Measurements from ENCODE around the gene OR6K2. TPM values are rescaled to one million over a fixed set of nuclear protein-coding genes. Genes with fewer than 3 reads are reported as not detected.

OR6K2 gene
- total RNA-seq, 1 donor from 2014 or later: not detected

GRCh38 chr1:158675563-158676323, 24.7 kb downstream of the OR6K2 start:
- DNase-seq (ENCODE audit: extremely low spot score, unreplicated experiment): no peak
- no peak overlapping the region for H3K4me3 Mint-ChIP-seq (ENCODE audit: unreplicated experiment)
- H3K27me3 Mint-ChIP-seq (ENCODE audit: unreplicated experiment): no peaks in the 10 kb centered on the region
- no peaks in the 10 kb centered on the region for H3K36me3 Mint-ChIP-seq (ENCODE audit: unreplicated experiment)
- TF ChIP-seq, protein P1, sequence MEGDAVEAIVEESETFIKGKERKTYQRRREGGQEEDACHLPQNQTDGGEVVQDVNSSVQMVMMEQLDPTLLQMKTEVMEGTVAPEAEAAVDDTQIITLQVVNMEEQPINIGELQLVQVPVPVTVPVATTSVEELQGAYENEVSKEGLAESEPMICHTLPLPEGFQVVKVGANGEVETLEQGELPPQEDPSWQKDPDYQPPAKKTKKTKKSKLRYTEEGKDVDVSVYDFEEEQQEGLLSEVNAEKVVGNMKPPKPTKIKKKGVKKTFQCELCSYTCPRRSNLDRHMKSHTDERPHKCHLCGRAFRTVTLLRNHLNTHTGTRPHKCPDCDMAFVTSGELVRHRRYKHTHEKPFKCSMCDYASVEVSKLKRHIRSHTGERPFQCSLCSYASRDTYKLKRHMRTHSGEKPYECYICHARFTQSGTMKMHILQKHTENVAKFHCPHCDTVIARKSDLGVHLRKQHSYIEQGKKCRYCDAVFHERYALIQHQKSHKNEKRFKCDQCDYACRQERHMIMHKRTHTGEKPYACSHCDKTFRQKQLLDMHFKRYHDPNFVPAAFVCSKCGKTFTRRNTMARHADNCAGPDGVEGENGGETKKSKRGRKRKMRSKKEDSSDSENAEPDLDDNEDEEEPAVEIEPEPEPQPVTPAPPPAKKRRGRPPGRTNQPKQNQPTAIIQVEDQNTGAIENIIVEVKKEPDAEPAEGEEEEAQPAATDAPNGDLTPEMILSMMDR (IDR thresholded peaks at IDR 0.05): no peak
- no peak overlapping the region for H3K27ac Mint-ChIP-seq (ENCODE audit: unreplicated experiment)
- no peaks in the 10 kb centered on the region for H3K4me1 Mint-ChIP-seq (ENCODE audit: unreplicated experiment)
- no peaks in the 10 kb centered on the region for H3K9me3 Mint-ChIP-seq (ENCODE audit: unreplicated experiment)

GRCh38 chr1:158674302-158674701, 26.1 kb downstream of the OR6K2 start:
- no peaks in the 10 kb centered on the region for H3K27me3 Mint-ChIP-seq (ENCODE audit: unreplicated experiment)
- no peaks in the 10 kb centered on the region for H3K36me3 Mint-ChIP-seq (ENCODE audit: unreplicated experiment)
- no peak overlapping the region for H3K4me3 Mint-ChIP-seq (ENCODE audit: unreplicated experiment)
- H3K4me1 Mint-ChIP-seq (ENCODE audit: unreplicated experiment): no peaks in the 10 kb centered on the region
- DNase-seq (ENCODE audit: extremely low spot score, unreplicated experiment): no peak
- H3K27ac Mint-ChIP-seq (ENCODE audit: unreplicated experiment): no peak overlapping the region
- H3K9me3 Mint-ChIP-seq (ENCODE audit: unreplicated experiment): no peaks in the 10 kb centered on the region
- TF ChIP-seq, protein P1 (IDR thresholded peaks at IDR 0.05): no peak

GRCh38 chr1:158666037-158666436, 34.4 kb downstream of the OR6K2 start:
- no peak overlapping the region for H3K27ac Mint-ChIP-seq (ENCODE audit: unreplicated experiment)
- no peaks in the 10 kb centered on the region for H3K27me3 Mint-ChIP-seq (ENCODE audit: unreplicated experiment)
- H3K4me3 Mint-ChIP-seq (ENCODE audit: unreplicated experiment): no peak overlapping the region
- no peak for DNase-seq (ENCODE audit: extremely low spot score, unreplicated experiment)
- no peaks in the 10 kb centered on the region for H3K36me3 Mint-ChIP-seq (ENCODE audit: unreplicated experiment)
- no peaks in the 10 kb centered on the region for H3K4me1 Mint-ChIP-seq (ENCODE audit: unreplicated experiment)
- TF ChIP-seq, protein P1 (IDR thresholded peaks at IDR 0.05): no peak
- no peaks in the 10 kb centered on the region for H3K9me3 Mint-ChIP-seq (ENCODE audit: unreplicated experiment)

DNA sequence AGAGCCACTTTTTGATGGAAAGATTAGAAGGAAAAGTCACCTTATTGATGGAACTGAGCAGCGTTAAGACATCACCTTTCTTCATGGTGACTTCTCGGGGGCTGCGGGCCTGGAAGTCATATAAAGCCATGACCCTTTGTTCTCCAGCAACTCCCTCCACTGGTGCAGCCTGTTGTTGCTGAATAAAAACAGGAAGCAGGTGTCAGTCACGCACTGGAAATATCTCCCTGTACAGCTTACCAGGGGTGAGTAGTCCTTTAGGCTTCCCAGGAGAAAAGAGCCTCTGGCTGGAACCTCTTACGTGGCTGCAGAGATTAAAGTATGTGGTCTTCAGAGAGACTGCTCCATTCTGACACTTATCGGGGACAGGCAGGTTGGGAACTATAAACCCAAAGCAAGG, 45.9 kb downstream of the OR6K2 start:
- DNase-seq (ENCODE audit: extremely low spot score, unreplicated experiment): no peak
- no peak overlapping the region for H3K4me3 Mint-ChIP-seq (ENCODE audit: unreplicated experiment)
- H3K9me3 Mint-ChIP-seq (ENCODE audit: unreplicated experiment): no peaks in the 10 kb centered on the region
- H3K4me1 Mint-ChIP-seq (ENCODE audit: unreplicated experiment): no peaks in the 10 kb centered on the region
- H3K27me3 Mint-ChIP-seq (ENCODE audit: unreplicated experiment): no peaks in the 10 kb centered on the region
- H3K27ac Mint-ChIP-seq (ENCODE audit: unreplicated experiment): no peak overlapping the region
- no peaks in the 10 kb centered on the region for H3K36me3 Mint-ChIP-seq (ENCODE audit: unreplicated experiment)
- TF ChIP-seq, protein P1 (IDR thresholded peaks at IDR 0.05): no peak

- Mint-ChIP-seq H3K27me3 (ENCODE audit: unreplicated experiment) (no peaks in the 10 kb centered on the region), H3K27ac (ENCODE audit: unreplicated experiment) (no peak overlapping the region), H3K9me3 (ENCODE audit: unreplicated experiment) (no peaks in the 10 kb centered on the region), H3K4me3 (ENCODE audit: unreplicated experiment) (no peak overlapping the region), H3K36me3 (ENCODE audit: unreplicated experiment) (no peaks in the 10 kb centered on the region), H3K4me1 (ENCODE audit: unreplicated experiment) (no peaks in the 10 kb centered on the region)
- TF ChIP-seq, protein P1 (IDR thresholded peaks at IDR 0.05): no peak
- DNase-seq (ENCODE audit: extremely low spot score, unreplicated experiment): no peak
These were observed 46.4 kb downstream of the OR6K2 start for GRCh38 chr1:158654086-158654485.
